ENCODE data around the gene EFCAB9. TPM values are rescaled to one million over a fixed set of nuclear protein-coding genes. Genes with fewer than 3 reads are reported as not detected.

EFCAB9 gene
- not detected in 2 replicates for total RNA-seq (ENCODE audit: low replicate concordance)
- long read RNA-seq: 0 reads

GRCh38 chr5:172193872-172194271 is at the start of gene EFCAB9:
TSS of gene EFCAB9 (plus strand) at chr5:172194172. CDS start at chr5:172194173, 1 bp downstream.
- Mint-ChIP-seq H3K9me3 (no peaks in the 10 kb centered on the region), H3K27ac (no peak within 1 kb of the TSS), H3K4me1 (ENCODE audit: unreplicated experiment) (peaks cover 5% of the 10 kb centered on the region), H3K27me3 (peaks cover 14% of the 10 kb centered on the region), H3K4me3 (no peak within 1 kb of the TSS), H3K36me3 (no peaks in the 10 kb centered on the region)
- no peak for TF ChIP-seq CTCF (conservative IDR thresholded peaks at IDR 0.05)
- no peak for DNase-seq (ENCODE audit: extremely low spot score, unreplicated experiment)

DNA sequence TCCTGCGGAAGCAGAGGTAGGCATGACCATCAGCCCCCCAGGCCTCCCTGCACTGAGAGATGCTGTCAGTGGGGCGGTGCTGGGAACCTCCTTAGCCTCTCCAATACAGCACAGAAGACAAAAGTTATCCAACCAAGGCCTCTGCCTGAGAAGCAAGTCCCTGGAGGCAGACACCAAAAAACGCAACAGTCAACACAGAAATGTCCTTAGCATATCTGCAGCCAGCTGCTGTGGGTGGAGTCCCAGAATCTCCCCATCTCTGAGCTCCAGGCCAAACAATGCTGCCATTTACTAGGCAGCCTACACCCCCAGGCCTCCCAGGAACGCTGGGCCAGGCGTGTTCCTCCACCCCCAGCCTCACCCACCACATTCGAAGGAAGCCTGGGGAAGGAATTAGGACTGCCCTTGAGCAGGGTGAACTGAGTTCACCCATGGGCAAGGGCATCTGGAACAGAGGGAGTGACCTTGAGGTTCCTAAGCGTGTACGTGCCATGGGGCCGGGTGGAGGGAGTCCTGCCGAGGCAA is 49.6 kb upstream of the EFCAB9 start:
- H3K4me3 Mint-ChIP-seq: no peak overlapping the region
- peak overlapping the region; percentile 26 for H3K27ac Mint-ChIP-seq
- peaks cover under 1% of the 10 kb centered on the region for H3K9me3 Mint-ChIP-seq
- H3K27me3 Mint-ChIP-seq: no peaks in the 10 kb centered on the region
- DNase-seq (ENCODE audit: extremely low spot score, unreplicated experiment): no peak
- no peaks in the 10 kb centered on the region for H3K36me3 Mint-ChIP-seq
- H3K4me1 Mint-ChIP-seq (ENCODE audit: unreplicated experiment): peaks cover 28% of the 10 kb centered on the region
- no peak for TF ChIP-seq CTCF (conservative IDR thresholded peaks at IDR 0.05)

DNA sequence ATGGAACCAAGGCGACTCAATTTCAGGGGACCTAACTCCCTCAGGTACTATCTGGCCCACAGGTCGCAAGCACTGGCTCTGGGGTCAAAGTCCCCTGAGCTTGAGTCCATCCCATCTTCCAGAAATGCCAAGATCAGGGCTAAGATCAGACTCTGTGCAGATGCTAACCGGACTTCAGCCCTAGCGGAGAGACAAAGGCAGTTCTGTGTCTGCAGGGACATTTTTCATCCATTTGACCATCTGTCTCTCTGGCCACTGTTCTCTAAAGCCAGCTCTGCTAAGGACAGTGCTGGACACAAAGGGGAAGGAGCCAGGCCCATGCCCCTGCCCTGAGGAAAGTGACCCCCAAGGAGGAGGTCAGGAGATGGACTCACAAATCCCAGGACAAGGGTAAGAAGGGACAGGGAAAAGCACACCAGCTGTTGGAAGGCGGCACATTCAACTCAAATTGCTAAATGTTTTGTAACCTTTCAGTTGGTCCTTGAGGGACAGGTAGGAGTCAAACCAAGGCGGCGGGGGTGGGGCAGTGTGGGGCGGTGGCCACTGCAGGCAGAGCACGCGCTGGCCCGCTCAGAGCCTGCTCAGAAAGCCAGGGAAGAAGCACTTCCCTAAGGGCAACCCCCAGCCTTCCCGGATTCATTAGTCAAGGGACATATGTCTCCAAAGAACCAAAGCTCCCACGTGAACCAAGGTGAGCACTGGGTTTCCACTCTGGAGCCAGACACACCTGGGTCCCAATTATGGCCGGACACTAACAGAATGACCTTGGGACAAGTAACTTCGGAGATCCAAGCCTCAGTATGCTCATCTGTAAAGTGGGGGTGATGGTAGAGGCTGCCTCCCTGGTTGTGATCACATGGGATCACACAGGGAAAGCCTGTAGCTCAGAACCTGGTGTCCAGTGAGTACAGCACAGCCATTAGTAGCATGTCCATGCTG is 48.8 kb upstream of the EFCAB9 start:
- H3K27me3 Mint-ChIP-seq: no peaks in the 10 kb centered on the region
- no peaks in the 10 kb centered on the region for H3K9me3 Mint-ChIP-seq
- peak overlapping the region; percentile 26 for H3K27ac Mint-ChIP-seq

GRCh38 chr5:172145870-172146747 is 47.9 kb upstream of the EFCAB9 start:
- Mint-ChIP-seq H3K4me1 (ENCODE audit: unreplicated experiment) (peaks cover 23% of the 10 kb centered on the region), H3K9me3 (no peaks in the 10 kb centered on the region), H3K27ac (peak overlapping the region; percentile 5), H3K36me3 (no peaks in the 10 kb centered on the region), H3K4me3 (no peak overlapping the region), H3K27me3 (no peaks in the 10 kb centered on the region)
- TF ChIP-seq CTCF (conservative IDR thresholded peaks at IDR 0.05): no peak
- no peak for DNase-seq (ENCODE audit: extremely low spot score, unreplicated experiment)

More for the DNA sequence above, 48.8 kb upstream of the EFCAB9 start:
- peaks cover 28% of the 10 kb centered on the region for H3K4me1 Mint-ChIP-seq (ENCODE audit: unreplicated experiment)
- H3K4me3 Mint-ChIP-seq: no peak overlapping the region
- no peak for TF ChIP-seq CTCF (conservative IDR thresholded peaks at IDR 0.05)
- no peak for DNase-seq (ENCODE audit: extremely low spot score, unreplicated experiment)
- H3K36me3 Mint-ChIP-seq: no peaks in the 10 kb centered on the region

DNA sequence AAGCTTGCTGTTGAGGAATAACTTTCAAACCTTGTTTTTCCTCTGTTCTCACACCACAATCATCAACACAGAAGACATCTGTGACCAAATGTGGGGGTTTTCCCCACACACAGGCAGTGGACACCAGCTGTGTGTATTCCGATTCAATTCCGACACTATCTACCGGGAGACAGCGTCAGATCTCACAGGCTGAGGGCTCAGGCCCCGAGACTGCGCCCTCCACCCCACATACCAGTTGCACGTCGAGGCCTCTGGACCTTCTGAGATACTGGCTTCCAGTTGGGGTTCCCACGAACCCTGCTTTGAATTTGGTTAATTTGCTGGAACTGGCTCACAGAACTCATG is 47.3 kb upstream of the EFCAB9 start:
- no peak for DNase-seq (ENCODE audit: extremely low spot score, unreplicated experiment)
- Mint-ChIP-seq H3K4me3 (no peak overlapping the region), H3K4me1 (ENCODE audit: unreplicated experiment) (peaks cover 22% of the 10 kb centered on the region), H3K9me3 (no peaks in the 10 kb centered on the region), H3K27ac (peak overlapping the region; percentile 5), H3K27me3 (no peaks in the 10 kb centered on the region), H3K36me3 (peaks cover under 1% of the 10 kb centered on the region)
- no peak for TF ChIP-seq CTCF (conservative IDR thresholded peaks at IDR 0.05)

All from type B pancreatic cell (in vitro differentiated cells).